Hepatocyte (in vitro differentiated cells): ENCODE measurements around the gene FAM210A.

Experiments used
- CTCF ChIP-seq: fragments of 200-600 bp; sonication (generic); IDR thresholded peaks from 2 replicates; pipeline ENCODE4 v1.5.1; 2016; ENCODE audit warnings: antibody characterized with exemption, mild to moderate bottlenecking; ENCODE audit not compliant: poor library complexity
- EZH2 ChIP-seq: fragments of 200-600 bp; sonication (generic); IDR thresholded peaks from 2 replicates; pipeline ENCODE4 v1.6.1; 2016; ENCODE audit warnings: antibody characterized with exemption, mild to moderate bottlenecking, borderline replicate concordance

- TF ChIP-seq CTCF (no peak), EZH2 (no peak)
Measured at GRCh38 chr18:13649397-13650390, 76.7 kb downstream of the FAM210A start.
